Measurements from ENCODE around the gene CHPT1. TPM values are rescaled to one million over a fixed set of nuclear protein-coding genes. Genes with fewer than 3 reads are reported as not detected.
"Not testable (repeated sequence)": the region's sequence is repeated elsewhere in the genome, so short reads cannot be mapped to it uniquely, and the experiment has no call there.

The CHPT1 gene
- total and polyA plus RNA-seq, 2 donors = 12.8 to 34.4 TPM

- H3K4me3 ChIP-seq (ENCODE audit: low read length in 2 of 2) = no peak overlapping the region
- no peak for DNase-seq (ENCODE audit: low read depth in 6 of 9, low spot score in 9 of 9)
- no peaks in the 10 kb centered on the region for H3K4me1 ChIP-seq (ENCODE audit: control insufficient read depth in 2 of 2, insufficient read depth in 2 of 2, low read length in 2 of 2)
- H3K27me3 ChIP-seq (ENCODE audit: control insufficient read depth in 2 of 2, insufficient read depth in 1 of 2, low read length in 1 of 2) = no peaks in the 10 kb centered on the region
- H3K9me3 ChIP-seq (ENCODE audit: control insufficient read depth in 2 of 2, insufficient read depth in 1 of 2, low read length in 1 of 2) = no peaks in the 10 kb centered on the region
- H3K27ac ChIP-seq (ENCODE audit: low read depth in 1 of 2, low read length in 1 of 2) = no peak overlapping the region
- H3K36me3 ChIP-seq (ENCODE audit: control insufficient read depth in 2 of 2, insufficient read depth in 2 of 2, low read length in 1 of 2) = no peaks in the 10 kb centered on the region
Observed at GRCh38 chr12:101727098-101727497, 29.7 kb downstream of the CHPT1 start.

DNA sequence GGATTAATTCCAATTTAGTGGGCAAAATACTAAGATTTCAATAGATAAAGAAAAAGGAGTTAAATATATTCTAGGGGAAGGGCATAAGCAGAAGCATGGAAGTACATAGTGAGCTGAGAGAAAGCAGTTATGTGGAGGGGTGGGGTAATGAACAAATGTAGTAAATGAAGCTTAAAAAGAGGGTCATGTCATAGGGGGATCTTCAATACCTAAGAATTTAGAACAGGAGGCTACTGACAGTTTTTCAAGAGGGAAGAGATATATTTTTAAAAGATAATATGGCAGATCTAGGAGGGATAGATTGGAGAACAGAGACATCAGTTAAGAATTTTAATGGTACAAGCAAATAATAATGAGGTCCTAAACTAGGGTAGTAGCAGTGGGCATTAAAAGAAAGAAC, 32.4 kb downstream of the CHPT1 start:
- H3K4me1 ChIP-seq (ENCODE audit: control insufficient read depth in 2 of 2, insufficient read depth in 2 of 2, low read length in 2 of 2) = no peaks in the 10 kb centered on the region
- no peak overlapping the region for H3K4me3 ChIP-seq (ENCODE audit: low read length in 2 of 2)
- no peaks in the 10 kb centered on the region for H3K9me3 ChIP-seq (ENCODE audit: control insufficient read depth in 2 of 2, insufficient read depth in 1 of 2, low read length in 1 of 2)
- DNase-seq (ENCODE audit: low read depth in 6 of 9, low spot score in 9 of 9) = no peak
- no peak overlapping the region for H3K27ac ChIP-seq (ENCODE audit: low read depth in 1 of 2, low read length in 1 of 2)
- no peaks in the 10 kb centered on the region for H3K36me3 ChIP-seq (ENCODE audit: control insufficient read depth in 2 of 2, insufficient read depth in 2 of 2, low read length in 1 of 2)
- no peaks in the 10 kb centered on the region for H3K27me3 ChIP-seq (ENCODE audit: control insufficient read depth in 2 of 2, insufficient read depth in 1 of 2, low read length in 1 of 2)

DNA sequence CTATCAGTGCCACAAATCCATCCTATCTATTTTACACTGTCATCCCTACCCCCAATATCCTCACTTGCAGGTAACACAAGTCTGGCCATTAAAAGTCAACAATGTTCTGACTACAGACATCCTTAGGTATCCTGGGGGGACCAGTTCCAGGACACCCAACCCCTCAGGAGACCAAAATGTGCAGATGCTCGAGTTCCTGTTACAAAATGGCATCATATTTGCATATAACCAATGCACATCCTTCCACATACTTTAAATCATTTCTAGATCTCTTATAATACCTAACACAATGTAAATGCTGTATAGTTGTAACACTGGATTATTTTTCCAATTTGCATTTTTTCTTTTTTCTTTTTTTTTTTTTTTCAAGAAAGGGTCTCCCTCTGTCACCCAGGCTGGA, 34.9 kb downstream of the CHPT1 start:
- Histone ChIP-seq H3K27ac (ENCODE audit: low read depth in 1 of 2, low read length in 1 of 2) (no peak overlapping the region), H3K27me3 (ENCODE audit: control insufficient read depth in 2 of 2, insufficient read depth in 1 of 2, low read length in 1 of 2) (no peaks in the 10 kb centered on the region), H3K36me3 (ENCODE audit: control insufficient read depth in 2 of 2, insufficient read depth in 2 of 2, low read length in 1 of 2) (no peaks in the 10 kb centered on the region), H3K4me3 (ENCODE audit: low read length in 2 of 2) (no peak overlapping the region), H3K4me1 (ENCODE audit: control insufficient read depth in 2 of 2, insufficient read depth in 2 of 2, low read length in 2 of 2) (no peaks in the 10 kb centered on the region), H3K9me3 (ENCODE audit: control insufficient read depth in 2 of 2, insufficient read depth in 1 of 2, low read length in 1 of 2) (no peaks in the 10 kb centered on the region)
- WGBS = 96% methylated on average over 1 of the region's 1 CpG
- no peak for DNase-seq (ENCODE audit: low read depth in 6 of 9, low spot score in 9 of 9)

- Histone ChIP-seq H3K9me3 (ENCODE audit: control insufficient read depth in 2 of 2, insufficient read depth in 1 of 2, low read length in 1 of 2) (no peaks in the 10 kb centered on the region), H3K4me3 (ENCODE audit: low read length in 2 of 2) (no peak overlapping the region), H3K36me3 (ENCODE audit: control insufficient read depth in 2 of 2, insufficient read depth in 2 of 2, low read length in 1 of 2) (peaks cover 0 to 3% of the 10 kb centered on the region in 2 donors), H3K27me3 (ENCODE audit: control insufficient read depth in 2 of 2, insufficient read depth in 1 of 2, low read length in 1 of 2) (no peaks in the 10 kb centered on the region), H3K27ac (ENCODE audit: low read depth in 1 of 2, low read length in 1 of 2) (no peak overlapping the region), H3K4me1 (ENCODE audit: control insufficient read depth in 2 of 2, insufficient read depth in 2 of 2, low read length in 2 of 2) (no peaks in the 10 kb centered on the region)
- WGBS = 98% methylated on average over 2 of the region's 2 CpGs
- no peak for DNase-seq (ENCODE audit: low read depth in 6 of 9, low spot score in 9 of 9)
Observed at GRCh38 chr12:101733166-101733565, 35.7 kb downstream of the CHPT1 start.

DNA sequence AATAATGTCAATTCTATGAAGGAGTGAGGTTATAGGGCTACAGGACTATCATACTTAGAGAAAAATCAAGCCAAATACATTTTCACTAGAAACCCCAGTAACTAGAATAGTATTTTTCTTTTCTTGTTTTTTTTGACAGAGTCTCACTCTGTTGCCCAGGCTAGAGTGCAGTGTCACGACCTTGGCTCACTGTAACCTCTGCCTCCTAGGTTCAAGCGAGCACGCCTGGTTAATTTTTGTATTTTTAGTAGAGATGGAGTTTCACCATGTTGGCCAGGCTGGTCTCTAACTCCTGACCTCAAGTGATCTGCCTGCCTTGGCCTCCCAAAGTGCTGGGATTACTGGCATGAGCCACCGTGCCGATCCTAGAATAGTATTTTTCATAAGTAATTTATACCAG, 37.0 kb downstream of the CHPT1 start:
- not testable (repeated sequence) for H3K4me3 ChIP-seq (ENCODE audit: low read length in 2 of 2); DNase-seq (ENCODE audit: low read depth in 6 of 9, low spot score in 9 of 9); H3K36me3 ChIP-seq (ENCODE audit: control insufficient read depth in 2 of 2, insufficient read depth in 2 of 2, low read length in 1 of 2); H3K4me1 ChIP-seq (ENCODE audit: control insufficient read depth in 2 of 2, insufficient read depth in 2 of 2, low read length in 2 of 2); H3K9me3 ChIP-seq (ENCODE audit: control insufficient read depth in 2 of 2, insufficient read depth in 1 of 2, low read length in 1 of 2); H3K27ac ChIP-seq (ENCODE audit: low read depth in 1 of 2, low read length in 1 of 2); H3K27me3 ChIP-seq (ENCODE audit: control insufficient read depth in 2 of 2, insufficient read depth in 1 of 2, low read length in 1 of 2)
- 97% methylated on average over 5 of the region's 5 CpGs for WGBS

GRCh38 chr12:101737476-101737875, 40.0 kb downstream of the CHPT1 start:
- Histone ChIP-seq H3K4me1 (ENCODE audit: control insufficient read depth in 2 of 2, insufficient read depth in 2 of 2, low read length in 2 of 2) (no peaks in the 10 kb centered on the region), H3K27ac (ENCODE audit: low read depth in 1 of 2, low read length in 1 of 2) (no peak overlapping the region), H3K36me3 (ENCODE audit: control insufficient read depth in 2 of 2, insufficient read depth in 2 of 2, low read length in 1 of 2) (peaks cover 0 to 5% of the 10 kb centered on the region in 2 donors), H3K9me3 (ENCODE audit: control insufficient read depth in 2 of 2, insufficient read depth in 1 of 2, low read length in 1 of 2) (no peaks in the 10 kb centered on the region), H3K27me3 (ENCODE audit: control insufficient read depth in 2 of 2, insufficient read depth in 1 of 2, low read length in 1 of 2) (no peaks in the 10 kb centered on the region), H3K4me3 (ENCODE audit: low read length in 2 of 2) (no peak overlapping the region)
- DNase-seq (ENCODE audit: low read depth in 6 of 9, low spot score in 9 of 9) = no peak
- 93% methylated on average over 6 of the region's 6 CpGs for WGBS

- Histone ChIP-seq H3K4me1 (ENCODE audit: control insufficient read depth in 2 of 2, insufficient read depth in 2 of 2, low read length in 2 of 2) (peaks cover 0 to 7% of the 10 kb centered on the region in 2 donors), H3K4me3 (ENCODE audit: low read length in 2 of 2) (no peak within 1 kb of the TSS), H3K27me3 (ENCODE audit: control insufficient read depth in 2 of 2, insufficient read depth in 1 of 2, low read length in 1 of 2) (no peaks in the 10 kb centered on the region), H3K36me3 (ENCODE audit: control insufficient read depth in 2 of 2, insufficient read depth in 2 of 2, low read length in 1 of 2) (peaks cover 6 to 18% of the 10 kb centered on the region in 2 donors), H3K9me3 (ENCODE audit: control insufficient read depth in 2 of 2, insufficient read depth in 1 of 2, low read length in 1 of 2) (no peaks in the 10 kb centered on the region), H3K27ac (ENCODE audit: low read depth in 1 of 2, low read length in 1 of 2) (no peak within 1 kb of the TSS)
- DNase-seq (ENCODE audit: low read depth in 6 of 9, low spot score in 9 of 9) = no peak
- WGBS = 98% methylated on average over 57 of the region's 57 CpGs
Observed at GRCh38 chr12:101738920-101739665, 41.7 kb downstream of the CHPT1 start, which contains the start of gene SYCP3. Gene SYCP3 (minus strand): TSS chr12:101739462. CDS start chr12:101737935, 1,527 bp downstream.

GRCh38 chr12:101740566-101740965, 43.1 kb downstream of the CHPT1 start:
- Histone ChIP-seq H3K9me3 (ENCODE audit: control insufficient read depth in 2 of 2, insufficient read depth in 1 of 2, low read length in 1 of 2) (no peaks in the 10 kb centered on the region), H3K36me3 (ENCODE audit: control insufficient read depth in 2 of 2, insufficient read depth in 2 of 2, low read length in 1 of 2) (peaks cover 7 to 23% of the 10 kb centered on the region in 2 donors), H3K4me1 (ENCODE audit: control insufficient read depth in 2 of 2, insufficient read depth in 2 of 2, low read length in 2 of 2) (peaks cover 0 to 12% of the 10 kb centered on the region in 2 donors), H3K27me3 (ENCODE audit: control insufficient read depth in 2 of 2, insufficient read depth in 1 of 2, low read length in 1 of 2) (no peaks in the 10 kb centered on the region), H3K27ac (ENCODE audit: low read depth in 1 of 2, low read length in 1 of 2) (no peak overlapping the region), H3K4me3 (ENCODE audit: low read length in 2 of 2) (no peak overlapping the region)
- no peak for DNase-seq (ENCODE audit: low read depth in 6 of 9, low spot score in 9 of 9)
- 97% methylated on average over 5 of the region's 5 CpGs for WGBS

- Histone ChIP-seq H3K27ac (ENCODE audit: low read depth in 1 of 2, low read length in 1 of 2) (no peak overlapping the region), H3K4me1 (ENCODE audit: control insufficient read depth in 2 of 2, insufficient read depth in 2 of 2, low read length in 2 of 2) (peaks cover 0 to 12% of the 10 kb centered on the region in 2 donors), H3K9me3 (ENCODE audit: control insufficient read depth in 2 of 2, insufficient read depth in 1 of 2, low read length in 1 of 2) (no peaks in the 10 kb centered on the region), H3K27me3 (ENCODE audit: control insufficient read depth in 2 of 2, insufficient read depth in 1 of 2, low read length in 1 of 2) (no peaks in the 10 kb centered on the region), H3K36me3 (ENCODE audit: control insufficient read depth in 2 of 2, insufficient read depth in 2 of 2, low read length in 1 of 2) (peaks cover 7 to 23% of the 10 kb centered on the region in 2 donors), H3K4me3 (ENCODE audit: low read length in 2 of 2) (no peak overlapping the region)
- WGBS = 94% methylated on average over 5 of the region's 5 CpGs
- DNase-seq (ENCODE audit: low read depth in 6 of 9, low spot score in 9 of 9) = no peak
Observed at GRCh38 chr12:101740980-101741379, 43.5 kb downstream of the CHPT1 start.
